Fibroblast of lung (primary cell): ENCODE data around the gene OR7D2.

Experiments
- CTCF ChIP-seq, 2 donors: IDR thresholded peaks in 1 of 2; conservative IDR thresholded peaks in 1 of 2; 1 replicate in 1 of 2; 2 replicates in 1 of 2; pipeline ENCODE4 v1.5.1; 2011 to 2012; ENCODE audit warnings: low read length in 2 of 2, control low read depth in 1 of 2, inconsistent platforms in 1 of 2, low read depth in 1 of 2, mild to moderate bottlenecking in 1 of 2
- EZH2 ChIP-seq: IDR thresholded peaks from 2 replicates; pipeline ENCODE4 v1.5.1; 2012; ENCODE audit warnings: low read length, control low read depth, mild to moderate bottlenecking; ENCODE audit errors: missing control alignments

GRCh38 chr19:9144920-9145319, 33.9 kb upstream of the OR7D2 start:
- TF ChIP-seq EZH2 (no peak), CTCF (conservative IDR thresholded peaks at IDR 0.05 in 1 of 2, IDR thresholded peaks at IDR 0.05 in 1 of 2; ENCODE audit: low read depth in 1 of 2, low read length in 2 of 2) (no peak)
